HG03521 (cell line): ENCODE data around the gene IQSEC2.

Experiments used
- ATAC-seq: cut with Tn5 transposase; IDR thresholded peaks from one replicate; pipeline ENCODE4 v1.9.1; 2021; ENCODE audit warnings: mild to moderate bottlenecking, moderate library complexity; ENCODE audit not compliant: unreplicated experiment

Gene IQSEC2

GRCh38 chrX:53305996-53306937, 24.9 kb upstream of the IQSEC2 start:
- no peak for ATAC-seq

- ATAC-seq: no peak
Measured at GRCh38 chrX:53305219-53305995, 24.0 kb upstream of the IQSEC2 start.

GRCh38 chrX:53303195-53303594, 21.8 kb upstream of the IQSEC2 start:
- ATAC-seq: no peak

GRCh38 chrX:53300157-53300556, 18.8 kb upstream of the IQSEC2 start:
- no peak for ATAC-seq

GRCh38 chrX:53294024-53294648, 12.8 kb upstream of the IQSEC2 start:
- ATAC-seq: no peak

GRCh38 chrX:53291596-53291995, 10.2 kb upstream of the IQSEC2 start:
- no peak for ATAC-seq

GRCh38 chrX:53290441-53291041, 9.2 kb upstream of the IQSEC2 start:
- ATAC-seq: no peak

GRCh38 chrX:53288189-53288588, 6.8 kb upstream of the IQSEC2 start:
- no peak for ATAC-seq

GRCh38 chrX:53287493-53288138, 6.2 kb upstream of the IQSEC2 start:
- ATAC-seq: no peak

- ATAC-seq: no peak
Measured at GRCh38 chrX:53286171-53286570, 4.8 kb upstream of the IQSEC2 start.

- ATAC-seq: no peak
Measured at GRCh38 chrX:53285591-53285990, 4.2 kb upstream of the IQSEC2 start.

- no peak for ATAC-seq
Measured at GRCh38 chrX:53284684-53285447, 3.5 kb upstream of the IQSEC2 start.

- ATAC-seq: no peak
Measured at GRCh38 chrX:53283567-53283966, 2.2 kb upstream of the IQSEC2 start.

- ATAC-seq: no peak
Measured at GRCh38 chrX:53283099-53283498, 1.7 kb upstream of the IQSEC2 start.

GRCh38 chrX:53281963-53282695, 745 bp upstream of the IQSEC2 start:
- no peak for ATAC-seq

GRCh38 chrX:53280331-53281320, 758 bp downstream of the IQSEC2 start:
- no peak for ATAC-seq

- no peak for ATAC-seq
Measured at GRCh38 chrX:53279296-53280237, 1.8 kb downstream of the IQSEC2 start.
